HG03558 (cell line): ENCODE measurements around the gene ZNF385D.

Source experiments
- ATAC-seq: cut with Tn5 transposase; IDR thresholded peaks from one replicate; pipeline ENCODE4 v1.9.1; 2021; ENCODE audit warnings: moderate number of reproducible peaks; ENCODE audit not compliant: unreplicated experiment; ENCODE audit errors: extremely low read depth

ZNF385D gene

GRCh38 chr3:21750831-21751391 is at the start of gene ZNF385D:
Gene ZNF385D (minus strand): TSS chr3:21751210. CDS start chr3:21750916, 294 bp downstream.
- no peak for ATAC-seq

- no peak for ATAC-seq
Observed at GRCh38 chr3:21798356-21799088, 47.5 kb upstream of the ZNF385D start.

- ATAC-seq = no peak
Observed at GRCh38 chr3:21795921-21796320, 44.9 kb upstream of the ZNF385D start.

- no peak for ATAC-seq
Observed at GRCh38 chr3:21795152-21795837, 44.3 kb upstream of the ZNF385D start.

- ATAC-seq = no peak
Observed at GRCh38 chr3:21794291-21794690, 43.3 kb upstream of the ZNF385D start.

- no peak for ATAC-seq
Observed at GRCh38 chr3:21792176-21792575, 41.2 kb upstream of the ZNF385D start.

GRCh38 chr3:21791356-21791755 is 40.3 kb upstream of the ZNF385D start:
- ATAC-seq = no peak

- no peak for ATAC-seq
Observed at GRCh38 chr3:21790466-21790865, 39.5 kb upstream of the ZNF385D start.

GRCh38 chr3:21789730-21790129 is 38.7 kb upstream of the ZNF385D start:
- no peak for ATAC-seq

GRCh38 chr3:21786438-21786797 is 35.4 kb upstream of the ZNF385D start:
- ATAC-seq = no peak

- ATAC-seq = no peak
Observed at GRCh38 chr3:21785765-21786437, 34.9 kb upstream of the ZNF385D start.

GRCh38 chr3:21783839-21784238 is 32.8 kb upstream of the ZNF385D start:
- no peak for ATAC-seq

GRCh38 chr3:21781355-21781754 is 30.3 kb upstream of the ZNF385D start:
- no peak for ATAC-seq

GRCh38 chr3:21779909-21780308 is 28.9 kb upstream of the ZNF385D start:
- ATAC-seq = no peak

GRCh38 chr3:21778715-21779114 is 27.7 kb upstream of the ZNF385D start:
- ATAC-seq = no peak

GRCh38 chr3:21777821-21778220 is 26.8 kb upstream of the ZNF385D start:
- no peak for ATAC-seq

- no peak for ATAC-seq
Observed at GRCh38 chr3:21766002-21766401, 15.0 kb upstream of the ZNF385D start.

- ATAC-seq = no peak
Observed at GRCh38 chr3:21755896-21756295, 4.9 kb upstream of the ZNF385D start.

- no peak for ATAC-seq
Observed at GRCh38 chr3:21754839-21755238, 3.8 kb upstream of the ZNF385D start.

GRCh38 chr3:21752749-21753347 is 1.8 kb upstream of the ZNF385D start:
- no peak for ATAC-seq

- no peak for ATAC-seq
Observed at GRCh38 chr3:21751886-21752285, 876 bp upstream of the ZNF385D start.
